Neural crest cell (in vitro differentiated cells): ENCODE data around the gene PPP4R3B. TPM values are rescaled to one million over a fixed set of nuclear protein-coding genes. Genes with fewer than 3 reads are reported as not detected.

ENCODE experiments used
- DNase-seq: peaks from one replicate; pipeline ENCODE4 v3.0.0; 2021; ENCODE audit warnings: low read depth, mixed read lengths, low spot score
- H3K27ac Mint-ChIP-seq: one replicate; pipeline ENCODE4 v1.8.0; 2021; ENCODE audit warnings: mild to moderate bottlenecking, mixed read lengths; ENCODE audit not compliant: unreplicated experiment
- H3K27me3 Mint-ChIP-seq: 2 replicates; pipeline ENCODE4 v1.8.0; 2021; ENCODE audit warnings: low read depth, mild to moderate bottlenecking, mixed read lengths
- H3K36me3 Mint-ChIP-seq: 2 replicates; pipeline ENCODE4 v1.8.0; 2021; ENCODE audit warnings: low read depth, mild to moderate bottlenecking, mixed read lengths
- H3K4me1 Mint-ChIP-seq: 2 replicates; pipeline ENCODE4 v1.8.0; 2021; ENCODE audit warnings: mixed read lengths
- H3K4me3 Mint-ChIP-seq: one replicate; pipeline ENCODE4 v1.8.0; 2021; ENCODE audit warnings: mild to moderate bottlenecking, mixed read lengths
- H3K9me3 Mint-ChIP-seq: 2 replicates; pipeline ENCODE4 v1.8.0; 2021; ENCODE audit warnings: mixed read lengths
- CTCF ChIP-seq: fragments of 200-600 bp; sonication (generic); conservative IDR thresholded peaks from 2 replicates; pipeline ENCODE4 v1.5.0; 2021; ENCODE audit warnings: antibody characterized with exemption, mild to moderate bottlenecking
- total RNA-seq: library from RNA; stranded (reverse); gene quantifications from 2 replicates; pipeline ENCODE4 v1.2.1, GENCODE V29; 2021

The PPP4R3B gene
- total RNA-seq, 1 donor from 2014 or later: 62.0 TPM

DNA sequence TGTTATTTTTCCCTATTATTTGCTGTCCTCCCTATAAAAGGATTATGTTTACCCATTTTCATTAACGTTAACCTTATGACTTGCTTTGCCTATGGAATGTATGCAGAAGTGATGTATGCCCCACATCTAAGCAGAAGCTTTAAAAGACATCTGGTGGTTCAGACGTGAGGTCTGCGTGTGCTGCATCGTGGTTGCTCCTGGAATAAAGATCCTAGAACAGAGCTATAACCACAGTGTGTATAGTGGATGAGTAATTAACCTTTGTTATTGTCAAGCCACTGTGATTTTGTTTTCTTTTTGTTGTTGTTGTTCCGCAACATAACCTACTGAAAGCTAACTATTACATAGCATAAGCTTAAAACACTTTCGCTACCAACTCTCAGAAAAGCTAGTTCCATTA is 118.8 kb downstream of the PPP4R3B start:
- no peak overlapping the region for H3K27ac Mint-ChIP-seq
- H3K27me3 Mint-ChIP-seq: no peaks in the 10 kb centered on the region
- no peak overlapping the region for H3K4me3 Mint-ChIP-seq
- no peaks in the 10 kb centered on the region for H3K36me3 Mint-ChIP-seq
- no peak for TF ChIP-seq CTCF
- no peaks in the 10 kb centered on the region for H3K9me3 Mint-ChIP-seq
- no peak for DNase-seq
- H3K4me1 Mint-ChIP-seq: no peaks in the 10 kb centered on the region

Other genes with a start within 250 kb of the PPP4R3B start
- gene CCDC88A, start 197.8 kb downstream of the PPP4R3B start, total RNA-seq: 123 and 129 TPM in 2 replicates
- gene CFAP36, start 97.9 kb downstream of the PPP4R3B start, total RNA-seq: 38.6 and 39.0 TPM in 2 replicates
- 33.0 and 34.5 TPM in 2 replicates for gene PNPT1, start 76.2 kb upstream of the PPP4R3B start, total RNA-seq